DOHH2 (cell line): ENCODE data around the gene IRF2.
A peak's percentile ranks its signal among the peaks of the same experiment; 100 is the strongest.

Source experiments
- H3F3A ChIP-seq: fragments of 200-600 bp; sonication (generic), shearing (Covaris generic); 2 replicates; pipeline ENCODE4 v1.6.0; 2016; ENCODE audit warnings: antibody characterized with exemption, mild to moderate bottlenecking; ENCODE audit not compliant: control insufficient read depth, insufficient read depth
- H3K27ac ChIP-seq: fragments of 200-600 bp; sonication (generic); 2 replicates; pipeline ENCODE4 v1.5.1; 2014; ENCODE audit warnings: low read depth, mild to moderate bottlenecking, low read length, moderate library complexity
- H3K27me3 ChIP-seq: fragments of 200-600 bp; sonication (generic); 2 replicates; pipeline ENCODE4 v1.6.1; 2014; ENCODE audit warnings: mild to moderate bottlenecking, low read length, mixed read lengths; ENCODE audit not compliant: control insufficient read depth
- H3K36me3 ChIP-seq: fragments of 200-600 bp; sonication (generic); 2 replicates; pipeline ENCODE4 v1.6.1; 2014; ENCODE audit warnings: mild to moderate bottlenecking, low read length, moderate library complexity, mixed read lengths; ENCODE audit not compliant: control insufficient read depth
- H3K4me1 ChIP-seq: fragments of 200-600 bp; sonication (generic); 2 replicates; pipeline ENCODE4 v1.6.1; 2014; ENCODE audit warnings: mild to moderate bottlenecking, low read length, mixed read lengths; ENCODE audit not compliant: control insufficient read depth
- H3K4me2 ChIP-seq: fragments of 200-600 bp; sonication (generic); 2 replicates; pipeline ENCODE4 v1.6.0; 2014; ENCODE audit warnings: mild to moderate bottlenecking, low read length, moderate library complexity
- H3K4me3 ChIP-seq: fragments of 200-600 bp; sonication (generic); 2 replicates; pipeline ENCODE4 v1.5.1; 2014; ENCODE audit warnings: mild to moderate bottlenecking, low read length, mixed read lengths
- H3K79me2 ChIP-seq: fragments of 200-600 bp; sonication (generic); 2 replicates; pipeline ENCODE4 v1.6.1; 2014; ENCODE audit warnings: mild to moderate bottlenecking, low read length, mixed read lengths; ENCODE audit not compliant: control insufficient read depth
- H3K9me2 ChIP-seq: fragments of 200-600 bp; sonication (generic); replicated peaks from 2 replicates; pipeline ENCODE4 v1.6.1; 2014; ENCODE audit warnings: mild to moderate bottlenecking, low read length, mixed read lengths; ENCODE audit not compliant: control insufficient read depth
- H3K9me3 ChIP-seq: fragments of 200-600 bp; sonication (generic); 2 replicates; pipeline ENCODE4 v1.6.1; 2014; ENCODE audit warnings: antibody characterized with exemption, low read length, mixed read lengths; ENCODE audit not compliant: control insufficient read depth, insufficient read depth
- H4K20me1 ChIP-seq: fragments of 200-600 bp; sonication (generic); 2 replicates; pipeline ENCODE4 v1.6.0; 2014; ENCODE audit warnings: low read depth, mild to moderate bottlenecking, antibody characterized with exemption, low read length, moderate library complexity; ENCODE audit not compliant: control insufficient read depth, insufficient read depth
- CTCF ChIP-seq: fragments of 200-600 bp; sonication (generic); IDR thresholded peaks from one replicate; pipeline ENCODE4 v1.5.1; 2014; ENCODE audit warnings: antibody characterized with exemption, mild to moderate bottlenecking, low read depth, low read length; ENCODE audit not compliant: poor library complexity, severe bottlenecking
- EZH2phosphoT487 ChIP-seq: fragments of 200-600 bp; sonication (generic); IDR thresholded peaks from 2 replicates; pipeline ENCODE4 v1.6.1; 2017; ENCODE audit warnings: borderline replicate concordance, mild to moderate bottlenecking, antibody characterized with exemption, low read length, moderate library complexity, mixed read lengths

Gene IRF2

GRCh38 chr4:184462724-184463123 lies 11.6 kb downstream of the IRF2 start:
- Histone ChIP-seq H3K79me2 (peaks cover 40% of the 10 kb centered on the region), H3K27ac (no peak overlapping the region)

GRCh38 chr4:184461711-184462441 lies 12.5 kb downstream of the IRF2 start:
- H3K9me2 ChIP-seq = no peaks in the 10 kb centered on the region
- peaks cover 10% of the 10 kb centered on the region; the same call in 1 of the 2 replicates for H3F3A ChIP-seq
- no peak overlapping the region for H3K27ac ChIP-seq
- H3K4me1 ChIP-seq = peaks cover 76% of the 10 kb centered on the region
- H3K9me3 ChIP-seq = no peaks in the 10 kb centered on the region
- peaks cover 3% of the 10 kb centered on the region; the same call in 1 of the 2 replicates for H3K27me3 ChIP-seq
- no peak overlapping the region; the same call in 1 of the 2 replicates for H3K4me3 ChIP-seq
- H3K4me2 ChIP-seq = peak overlapping the region; percentile 31; the same call in 1 of the 2 replicates
- peaks cover 36% of the 10 kb centered on the region for H3K79me2 ChIP-seq
- TF ChIP-seq CTCF (no peak), EZH2phosphoT487 (no peak)
- no peaks in the 10 kb centered on the region for H3K36me3 ChIP-seq
- peaks cover 4% of the 10 kb centered on the region; the same call in 1 of the 2 replicates for H4K20me1 ChIP-seq

More at GRCh38 chr4:184462724-184463123, 11.6 kb downstream of the IRF2 start:
- no peaks in the 10 kb centered on the region for H3K9me2 ChIP-seq
- no peaks in the 10 kb centered on the region; the same call in 1 of the 2 replicates for H4K20me1 ChIP-seq
- H3K9me3 ChIP-seq = no peaks in the 10 kb centered on the region
- no peaks in the 10 kb centered on the region for H3K36me3 ChIP-seq
- H3K4me1 ChIP-seq = peaks cover 76% of the 10 kb centered on the region
- H3F3A ChIP-seq = peaks cover 9% of the 10 kb centered on the region
- H3K4me2 ChIP-seq = no peak overlapping the region
- H3K4me3 ChIP-seq = no peak overlapping the region
- H3K27me3 ChIP-seq = peaks cover 3% of the 10 kb centered on the region; the same call in 1 of the 2 replicates
- TF ChIP-seq EZH2phosphoT487 (no peak), CTCF (no peak)

- Histone ChIP-seq H3K79me2 (peaks cover 42% of the 10 kb centered on the region), H3K4me2 (peak overlapping the region; percentile 62), H3K4me3 (peak overlapping the region; percentile 42)
Observed at GRCh38 chr4:184460499-184461285, 13.7 kb downstream of the IRF2 start.

More at GRCh38 chr4:184460499-184461285, 13.7 kb downstream of the IRF2 start:
- H3K27ac ChIP-seq = no peak overlapping the region
- peaks cover 10% of the 10 kb centered on the region; the same call in 1 of the 2 replicates for H3F3A ChIP-seq
- TF ChIP-seq CTCF (peak; percentile 27), EZH2phosphoT487 (no peak)
- no peaks in the 10 kb centered on the region for H3K9me3 ChIP-seq
- H4K20me1 ChIP-seq = 0 out of 2 replicates have a peak, but pooled peaks cover 6% of the 10 kb centered on the region
- H3K9me2 ChIP-seq = no peaks in the 10 kb centered on the region
- peaks cover 77% of the 10 kb centered on the region for H3K4me1 ChIP-seq
- H3K36me3 ChIP-seq = no peaks in the 10 kb centered on the region
- H3K27me3 ChIP-seq = peaks cover 3% of the 10 kb centered on the region; the same call in 1 of the 2 replicates
